ENCODE results near the gene POMZP3.
"Not testable (repeated sequence)": the region's sequence is repeated elsewhere in the genome, so short reads cannot be mapped to it uniquely, and the experiment has no call there.

POMZP3 gene

DNA sequence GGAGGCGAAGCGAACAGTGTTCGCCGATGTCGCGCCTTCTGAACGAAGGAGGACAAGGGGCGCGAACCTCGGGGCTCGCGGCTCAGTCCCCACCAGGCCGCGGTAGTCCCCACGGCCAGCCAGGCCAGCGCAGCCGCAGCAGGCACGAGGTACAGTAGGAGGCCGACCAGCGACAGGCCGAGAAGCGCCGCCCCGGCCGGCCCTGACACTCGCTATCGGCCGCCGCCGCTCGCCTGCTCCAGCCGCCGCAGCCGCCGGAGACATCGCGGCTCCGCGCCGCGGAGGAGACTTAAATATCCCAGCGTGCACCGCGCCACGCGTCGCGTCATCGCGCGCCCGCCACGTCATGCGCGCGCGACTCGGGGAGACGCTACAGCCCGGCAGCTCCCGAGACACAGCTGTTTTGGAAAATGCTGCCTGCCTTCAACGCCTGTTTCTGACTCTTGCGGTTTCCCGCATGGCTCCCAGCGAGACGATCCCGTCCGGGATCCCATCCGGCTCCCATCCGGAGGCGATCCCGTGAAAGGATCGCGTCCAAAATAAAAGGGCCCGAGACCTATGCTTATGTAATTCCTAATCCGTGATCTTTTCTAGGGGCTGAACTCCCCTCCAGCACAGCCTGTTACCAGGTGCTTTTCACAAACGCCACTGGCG is at the start of gene POMZP3:
POMZP3 (minus strand) TSS at position 291 of the 654 bp plus-strand sequence. CDS start 1,215 bp downstream, outside the sequence.
- peak; percentile 55 for DNase-seq

DNA sequence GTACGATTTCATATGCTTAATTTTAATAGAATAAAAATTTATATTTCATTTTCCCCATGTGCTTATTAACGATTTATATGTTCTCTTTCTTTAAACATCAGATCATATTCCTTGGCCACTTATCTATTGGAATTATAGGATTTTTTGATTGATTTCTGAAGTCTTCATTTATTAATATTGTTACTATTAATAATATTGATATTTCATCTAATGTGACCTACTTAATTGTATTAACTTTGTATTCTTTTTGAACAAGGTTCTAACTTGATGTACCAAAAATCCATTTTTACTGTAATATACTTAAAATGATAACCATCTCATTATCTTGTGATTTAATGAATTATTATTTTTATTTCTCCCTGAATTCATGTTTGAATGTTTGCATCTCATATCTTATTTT is 48.7 kb upstream of the POMZP3 start:
- not testable (repeated sequence) for DNase-seq

DNA sequence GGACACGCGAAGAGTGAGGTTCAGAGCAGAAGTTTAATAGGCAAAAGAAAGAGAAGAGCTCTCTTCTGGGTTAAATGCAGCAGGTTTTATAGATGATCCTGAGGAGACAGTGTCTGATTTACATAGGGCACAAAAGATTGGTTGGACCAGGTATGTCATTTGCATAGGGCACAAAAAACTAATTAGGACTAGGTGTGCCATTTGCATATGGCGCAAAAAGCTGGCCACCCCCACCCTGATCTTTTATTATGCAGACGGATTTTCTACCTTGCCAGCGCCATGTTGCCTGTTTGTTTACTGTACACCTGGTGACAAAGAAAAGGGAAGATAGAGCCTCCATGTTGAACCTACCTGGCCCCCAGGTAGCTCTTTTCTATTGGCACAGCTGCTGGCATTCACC is 46.3 kb upstream of the POMZP3 start:
- DNase-seq = not testable (repeated sequence)

DNA sequence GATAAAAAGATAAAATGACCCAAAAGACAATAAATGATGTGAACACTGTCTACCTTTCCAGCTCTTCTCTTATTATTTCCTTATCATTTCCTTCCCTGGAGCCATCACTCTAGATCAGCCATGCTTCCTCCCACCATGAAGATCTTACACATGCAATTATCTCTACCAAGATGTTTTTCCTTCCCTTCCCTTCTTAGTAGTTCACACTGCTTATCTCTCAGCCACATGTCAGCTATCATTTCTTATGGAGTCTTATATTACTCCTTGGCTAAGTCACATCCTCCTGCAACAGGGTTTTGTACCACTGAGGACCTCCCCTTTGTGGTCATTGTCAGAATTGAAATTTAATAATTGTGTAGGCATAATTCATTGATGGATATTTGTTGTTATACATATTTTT is 32.1 kb upstream of the POMZP3 start:
- not testable (repeated sequence) for DNase-seq

DNA sequence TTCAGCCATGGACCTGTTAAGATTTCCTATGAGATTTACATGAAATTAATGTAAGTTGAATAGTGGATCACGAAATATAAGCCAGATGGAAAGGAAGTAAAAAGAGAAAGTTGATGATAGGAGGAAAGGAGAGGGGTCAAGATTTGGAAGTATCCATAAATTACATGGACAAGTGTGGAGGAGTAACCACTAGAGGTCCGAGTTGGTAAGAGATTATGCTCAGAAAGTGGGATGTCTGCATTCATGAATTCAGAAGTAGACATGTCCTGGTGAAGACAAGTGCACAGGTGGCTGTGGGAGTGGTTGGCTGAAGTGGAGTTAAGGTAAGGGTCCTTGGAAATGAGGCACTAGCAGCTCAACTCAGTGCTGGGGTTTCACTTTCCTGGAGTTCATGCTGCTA is 29.3 kb upstream of the POMZP3 start:
- not testable (repeated sequence) for DNase-seq

DNA sequence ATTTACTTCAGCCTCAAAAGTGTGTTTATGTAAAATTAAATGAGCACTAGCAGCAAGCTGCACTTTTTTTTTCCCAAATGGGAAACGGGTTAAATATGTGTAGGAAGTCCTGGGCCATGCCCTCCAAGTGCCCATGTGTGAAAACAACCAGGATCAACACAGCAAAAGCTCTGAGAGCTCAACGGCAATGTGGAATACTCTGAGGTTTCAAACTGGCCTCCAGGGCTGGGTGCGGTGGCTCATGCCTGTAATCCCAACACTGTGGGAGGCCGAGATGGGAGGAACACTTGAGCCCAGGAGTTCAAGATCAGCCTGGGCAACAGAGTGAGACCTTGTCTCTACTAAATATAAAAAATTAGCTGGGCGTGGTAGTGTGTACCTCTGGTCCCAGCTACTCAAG is 15.5 kb upstream of the POMZP3 start:
- not testable (repeated sequence) for DNase-seq

DNA sequence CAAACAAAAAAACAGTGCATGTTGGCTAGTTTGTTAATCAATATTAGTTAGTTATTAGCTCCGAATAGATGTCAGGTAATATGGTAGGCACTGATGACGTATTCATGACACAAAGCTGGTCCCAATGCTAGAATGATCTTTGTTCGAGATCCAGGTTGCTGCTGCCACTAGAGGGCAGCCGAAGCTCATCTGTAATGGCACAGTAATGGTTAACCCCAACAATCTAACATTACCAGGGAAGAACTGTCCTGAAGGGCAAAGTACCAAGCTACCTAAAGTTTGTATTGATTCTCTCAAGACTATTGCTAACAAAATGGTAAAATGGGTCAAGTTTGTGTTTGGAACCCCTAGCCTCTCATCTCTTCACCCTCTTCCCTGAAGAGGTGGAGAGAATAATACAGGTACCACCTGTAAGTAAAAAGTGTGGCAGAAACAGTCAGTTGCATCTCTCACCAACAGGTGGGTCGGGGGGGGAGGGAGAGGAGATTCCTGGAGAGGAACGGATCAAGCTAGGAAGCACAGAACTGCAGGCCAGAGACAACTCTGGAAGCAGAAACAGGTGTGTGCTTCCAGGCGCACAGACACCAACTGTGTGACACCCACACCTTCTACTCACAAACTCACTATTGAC is 10.1 kb upstream of the POMZP3 start:
- not testable (repeated sequence) for DNase-seq

DNA sequence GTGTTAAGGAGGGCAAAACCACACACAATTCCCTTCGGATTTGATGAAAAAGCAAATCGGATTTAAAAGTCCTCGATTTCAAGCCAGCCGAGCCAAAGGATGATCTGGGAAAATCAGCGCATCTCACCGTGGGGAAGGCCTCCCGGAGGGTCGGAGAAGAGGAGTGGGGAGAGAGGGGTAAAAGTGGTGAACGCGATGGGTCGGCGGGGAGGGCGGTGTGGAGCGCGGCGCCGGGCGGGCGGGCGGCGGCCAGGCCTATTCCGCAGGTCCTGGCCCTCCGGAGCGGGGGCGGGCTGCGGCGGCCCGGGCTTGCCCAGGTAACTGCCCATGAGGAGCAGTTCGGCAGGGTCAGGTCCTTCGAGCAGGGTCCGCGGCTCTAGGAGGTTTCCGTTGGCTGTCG is 498 bp downstream of the POMZP3 start:
- peak; percentile 37 for DNase-seq

DNA sequence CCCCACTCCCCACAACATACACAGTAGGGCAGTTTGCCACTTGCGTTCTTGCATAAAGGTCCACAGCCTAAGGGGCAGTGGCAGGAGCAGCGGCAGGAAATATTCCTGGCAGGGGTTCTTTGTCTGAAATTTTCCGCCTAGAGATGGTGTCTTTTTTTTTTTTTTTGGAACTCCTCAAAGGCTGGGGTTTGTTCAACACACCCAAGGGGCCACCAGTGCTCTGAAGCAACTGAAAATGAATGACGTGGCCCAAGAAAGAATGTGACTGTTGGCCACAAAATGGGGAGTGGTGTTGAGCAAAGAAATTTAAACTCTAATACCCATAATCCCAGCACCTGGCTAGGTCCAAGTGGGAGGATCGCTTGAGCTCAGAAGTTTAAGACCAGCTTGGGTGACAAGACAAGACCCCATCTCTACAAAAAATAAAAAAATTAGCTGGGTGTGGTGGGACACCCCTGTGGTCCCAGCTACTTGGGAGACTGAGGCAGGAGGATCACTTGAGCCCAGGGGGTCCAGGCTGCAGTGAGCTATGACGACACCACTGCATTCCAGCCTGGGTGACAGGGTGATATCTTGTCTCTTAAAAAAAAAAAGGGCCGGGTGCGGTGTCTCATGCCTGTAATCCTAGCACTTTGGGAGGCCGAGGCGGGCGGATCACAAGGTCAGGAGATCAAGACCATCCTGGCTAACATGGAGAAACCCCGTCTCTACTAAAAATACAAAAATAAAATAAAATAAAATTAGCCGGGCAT is 7.5 kb downstream of the POMZP3 start:
- DNase-seq = not testable (repeated sequence)

DNA sequence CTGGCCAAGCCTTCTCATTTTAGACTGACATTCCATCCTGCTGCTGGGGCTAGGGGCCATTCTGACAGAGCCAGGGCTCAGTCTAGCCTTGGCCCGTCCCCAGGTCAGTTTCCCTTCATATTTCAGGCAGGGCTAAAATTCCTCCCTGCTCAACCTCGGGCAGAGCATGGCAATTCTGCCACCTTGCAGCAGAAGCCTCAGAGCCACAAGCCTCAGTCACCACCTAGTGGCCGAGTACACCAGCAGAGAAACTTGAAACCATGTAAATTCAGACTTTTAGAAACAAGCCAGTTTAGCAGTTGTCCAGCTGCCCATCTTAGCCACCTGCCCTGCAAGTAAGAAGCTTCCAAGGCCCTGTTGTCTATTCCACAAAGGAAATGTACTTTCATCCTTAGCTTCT is 13.3 kb downstream of the POMZP3 start:
- not testable (repeated sequence) for DNase-seq

DNA sequence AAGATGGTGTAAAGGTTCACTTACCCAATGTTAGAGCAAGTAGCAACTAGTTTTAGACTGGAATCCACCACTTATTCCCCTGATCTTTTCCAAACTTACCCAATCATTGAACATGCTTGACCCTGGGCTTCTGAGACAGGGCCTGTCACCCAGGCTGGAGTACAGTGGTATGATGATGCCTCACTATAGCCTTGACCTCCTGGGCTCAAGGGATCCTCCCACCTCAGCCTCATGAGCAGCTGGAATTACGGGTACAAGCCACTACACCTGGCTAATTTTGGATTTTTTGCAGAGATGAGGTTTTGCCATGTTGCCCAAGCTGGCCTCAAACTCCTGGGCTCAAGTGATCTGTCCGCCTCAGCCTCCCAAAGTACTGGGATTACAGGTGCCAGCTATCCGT is 14.8 kb downstream of the POMZP3 start:
- not testable (repeated sequence) for DNase-seq

DNA sequence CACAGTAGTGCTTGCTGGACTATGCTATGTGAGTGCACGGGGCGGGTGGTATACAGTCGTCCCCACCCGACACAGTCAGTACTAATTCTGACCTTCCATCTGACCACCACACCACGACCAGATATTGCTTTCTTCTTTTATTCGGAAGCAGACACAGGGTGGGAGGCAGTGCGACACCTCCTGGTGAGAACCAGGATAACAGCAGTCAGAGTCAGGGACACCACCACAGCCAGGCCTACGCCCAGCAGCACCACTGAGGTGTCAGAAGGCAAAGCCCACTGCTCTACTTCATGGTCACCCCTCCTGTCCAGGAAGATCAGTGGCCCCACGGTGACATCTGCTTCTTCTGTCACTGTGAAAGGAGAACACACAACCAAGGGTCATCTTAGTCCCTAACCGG is 17.2 kb downstream of the POMZP3 start:
- DNase-seq = not testable (repeated sequence)

DNA sequence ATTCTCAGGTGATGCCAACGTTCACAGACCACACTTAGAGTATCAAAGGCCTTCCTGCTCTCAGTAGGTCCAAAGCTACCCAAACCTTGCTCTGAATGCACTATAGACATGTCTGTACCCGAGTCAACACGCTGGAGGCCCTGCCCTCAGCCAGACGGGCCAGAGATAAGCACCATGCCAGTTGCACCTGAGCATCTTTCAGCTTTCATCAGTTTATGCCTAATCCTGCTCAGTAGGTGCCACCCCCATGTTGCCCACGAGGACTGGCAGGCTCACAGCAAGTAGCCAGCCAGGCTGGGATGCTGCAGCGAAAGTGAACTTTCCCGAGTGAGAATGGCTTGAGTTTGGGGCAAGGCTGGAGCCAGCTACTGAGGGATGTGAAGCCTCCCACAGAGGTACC is 18.6 kb downstream of the POMZP3 start:
- DNase-seq = not testable (repeated sequence)

DNA sequence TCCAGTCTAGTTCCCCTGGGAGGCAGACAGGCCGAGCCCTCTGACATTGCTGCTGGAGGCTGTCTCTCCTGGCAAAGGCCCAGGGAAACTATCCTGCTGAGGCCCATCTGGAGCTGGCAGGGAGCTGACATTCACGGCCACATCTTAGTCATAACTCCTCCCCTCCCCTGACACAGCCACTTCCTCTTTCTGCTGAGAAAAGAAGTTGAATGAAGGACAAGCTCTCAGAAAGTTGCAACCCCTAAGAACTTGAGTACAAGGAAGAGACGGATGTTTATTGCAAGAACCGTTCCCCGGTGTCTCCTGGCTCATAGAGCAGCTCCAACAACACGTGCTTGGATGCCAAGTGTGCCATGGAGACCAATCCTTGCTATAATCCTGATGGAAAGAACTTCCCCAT is 21.1 kb downstream of the POMZP3 start:
- peak; percentile 57 for DNase-seq

DNA sequence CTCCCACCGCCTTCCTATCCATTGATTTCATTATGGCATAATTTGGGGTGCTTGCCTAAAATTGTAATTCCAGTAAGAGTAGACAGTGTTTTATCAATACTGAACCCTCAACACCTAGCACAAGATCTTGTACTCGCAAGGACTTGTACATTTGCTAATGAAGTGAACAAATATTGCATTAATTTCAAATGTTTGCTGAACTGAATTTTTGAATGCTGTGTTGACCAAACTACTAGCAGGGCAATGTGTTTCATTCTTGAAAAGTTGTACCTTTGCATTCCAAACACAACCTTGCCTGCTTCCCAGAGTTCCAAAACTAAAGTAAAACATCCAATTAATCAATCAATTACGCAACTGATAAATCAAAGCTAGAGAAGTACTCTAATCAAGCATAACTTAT is 26.4 kb downstream of the POMZP3 start:
- not testable (repeated sequence) for DNase-seq

DNA sequence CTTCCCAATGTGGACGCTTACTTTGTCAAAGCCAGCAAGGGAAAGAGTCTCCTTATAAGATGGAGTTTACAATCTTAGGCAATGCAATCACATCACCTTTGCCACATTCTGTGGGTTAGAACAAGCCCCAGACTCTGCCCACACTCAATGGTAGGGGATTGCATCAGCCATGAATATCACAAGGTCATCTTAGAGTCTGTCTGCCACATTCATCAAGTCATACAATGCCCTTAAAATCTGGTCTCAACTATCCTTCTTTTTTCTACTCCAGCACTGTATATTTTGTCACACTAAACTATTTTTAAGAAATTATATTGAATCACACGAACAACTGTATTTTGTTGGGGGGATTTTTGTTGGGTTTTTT is 27.0 kb downstream of the POMZP3 start:
- not testable (repeated sequence) for DNase-seq

DNA sequence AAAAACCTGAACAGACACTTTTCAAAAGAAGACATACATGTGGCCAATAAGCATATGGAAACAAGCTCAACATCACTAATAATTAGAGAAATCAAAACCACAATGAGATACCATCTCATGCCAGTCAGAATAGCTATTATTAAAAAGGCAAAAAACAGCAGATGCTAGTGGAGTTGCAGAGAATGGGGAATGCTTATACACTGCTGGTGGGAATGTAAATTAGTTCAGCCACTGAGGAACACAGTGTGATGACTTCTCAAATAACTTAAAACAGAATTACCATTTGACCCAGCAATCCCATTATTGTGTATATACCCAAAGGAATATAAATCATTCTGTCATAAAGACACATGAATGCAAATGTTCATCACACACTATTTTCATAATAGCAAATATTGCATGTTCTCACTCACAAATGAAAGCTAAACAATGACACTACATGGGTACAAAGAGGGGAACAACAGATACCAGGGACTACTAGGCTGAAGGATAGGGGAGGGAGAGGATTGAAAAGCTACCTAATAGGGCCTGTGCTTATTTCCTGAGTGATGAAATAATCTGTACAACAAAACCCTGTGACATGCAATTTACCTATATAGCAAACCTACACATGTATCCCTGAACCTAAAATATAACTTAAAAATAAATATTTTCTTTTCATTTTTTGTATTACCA is 28.4 kb downstream of the POMZP3 start:
- not testable (repeated sequence) for DNase-seq

DNA sequence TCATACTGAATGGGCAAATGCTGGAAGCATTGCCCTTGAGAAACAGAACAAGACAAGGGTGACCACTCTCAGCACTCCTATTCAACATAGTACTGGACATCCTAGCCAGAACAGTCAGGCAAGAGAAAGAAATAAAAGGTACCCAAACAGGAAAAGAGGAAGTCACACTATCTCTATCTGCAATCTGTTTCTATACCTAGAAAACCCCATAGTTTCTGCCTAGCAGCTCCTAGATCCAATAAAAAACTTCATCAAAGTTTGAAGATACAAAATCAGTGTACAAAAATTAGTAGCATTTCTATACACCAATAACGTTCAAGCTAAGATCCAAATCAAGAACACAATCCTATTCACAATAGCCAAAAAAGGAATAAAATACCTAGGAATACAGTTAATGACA is 29.8 kb downstream of the POMZP3 start:
- not testable (repeated sequence) for DNase-seq

DNA sequence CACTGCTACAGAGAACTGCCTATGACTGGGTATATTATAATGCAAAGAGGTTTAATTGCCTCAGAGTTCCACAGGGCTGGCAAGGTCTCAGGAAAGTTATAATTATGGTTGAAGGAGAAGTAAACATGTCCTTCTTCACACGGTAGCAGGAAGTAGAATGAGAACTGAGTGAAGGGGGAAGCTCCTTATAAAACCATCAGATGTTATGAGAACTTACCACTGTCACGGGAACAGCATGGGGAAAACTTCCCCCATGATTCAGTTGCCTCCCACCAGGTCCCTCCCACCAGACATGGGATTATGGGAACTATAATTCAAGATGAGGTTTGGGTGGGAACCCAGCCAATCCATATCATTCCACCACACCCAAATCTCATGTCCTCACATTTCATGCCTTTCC is 34.4 kb downstream of the POMZP3 start:
- not testable (repeated sequence) for DNase-seq

DNA sequence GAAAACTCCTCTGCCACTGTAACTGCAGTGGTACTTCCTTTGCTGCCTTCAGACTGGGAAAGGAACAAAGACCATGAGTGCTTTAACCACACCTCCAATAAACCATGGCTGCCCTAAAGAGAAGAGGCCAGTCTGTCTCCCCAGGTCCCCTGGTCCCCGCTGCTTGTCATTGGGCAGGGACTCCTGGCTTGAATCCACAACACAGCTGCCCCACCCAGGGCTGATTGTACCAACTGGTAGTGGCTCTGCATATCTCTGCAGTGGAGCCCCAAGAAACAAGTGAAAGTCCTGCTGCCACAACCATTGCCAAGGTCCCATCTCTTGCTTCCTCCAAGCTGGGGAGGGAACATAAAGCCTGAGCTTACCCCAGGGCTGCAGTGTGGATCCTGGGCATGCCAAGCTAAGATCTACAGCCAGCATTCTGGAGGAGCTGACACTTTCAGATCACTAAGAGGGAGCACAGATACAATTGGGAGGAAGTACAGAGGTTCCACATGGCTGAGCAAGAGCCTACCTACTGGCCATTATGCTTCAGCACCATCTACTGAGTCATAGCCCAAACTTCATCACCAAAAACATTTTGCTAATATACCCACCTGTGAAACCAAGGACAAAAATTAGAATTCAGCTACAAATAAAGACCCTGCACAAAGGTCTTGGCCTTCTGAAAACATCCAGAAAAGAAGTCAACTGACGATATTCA is 35.3 kb downstream of the POMZP3 start:
- not testable (repeated sequence) for DNase-seq

DNA sequence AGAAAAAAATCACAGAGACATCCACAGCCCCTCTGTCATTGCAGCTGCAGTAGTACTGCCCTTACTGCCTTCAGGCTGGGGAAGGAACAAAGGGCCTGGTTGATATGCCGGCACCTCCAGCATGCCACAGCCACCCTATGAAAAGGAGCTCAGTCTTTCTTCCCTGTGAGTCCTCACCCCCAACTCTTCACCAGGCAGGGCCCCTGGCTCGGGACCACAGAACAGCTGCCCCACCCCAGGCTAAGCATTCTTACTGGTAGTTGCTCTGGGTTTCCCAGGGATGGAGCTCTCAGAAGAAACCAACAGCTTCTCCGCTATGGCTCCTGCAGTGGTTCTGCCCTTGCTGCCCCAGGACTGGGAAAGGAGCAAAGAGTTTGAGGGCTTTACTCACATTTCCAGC is 36.0 kb downstream of the POMZP3 start:
- DNase-seq = not testable (repeated sequence)

DNA sequence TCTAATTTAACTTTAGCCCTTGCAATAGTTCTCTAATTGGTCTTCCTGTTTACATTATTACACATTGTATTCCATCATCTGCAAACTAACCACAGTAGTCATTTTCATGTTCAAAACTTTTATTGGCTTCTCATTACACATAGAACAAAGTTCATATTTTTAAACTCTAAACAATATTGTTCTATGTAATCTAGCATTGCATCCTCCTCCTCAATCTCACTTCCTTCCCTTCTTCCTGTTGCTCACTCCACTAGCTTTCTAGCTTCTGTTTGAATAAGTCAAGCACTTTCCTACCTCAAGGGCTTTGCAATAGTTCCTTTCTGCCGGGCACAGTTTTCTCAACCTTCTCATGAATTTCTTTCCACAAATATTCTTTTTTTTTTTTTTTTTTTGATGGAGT is 38.5 kb downstream of the POMZP3 start:
- DNase-seq = not testable (repeated sequence)
